Neuron (in vitro differentiated cells): ENCODE data around the gene PPP1R7.

Experiments used
- H2AFZ ChIP-seq: one replicate; pipeline ENCODE4 v1.6.1; 2013; ENCODE audit warnings: low read depth, mild to moderate bottlenecking, inconsistent platforms, low read length, moderate library complexity
- H3K27me3 ChIP-seq: one replicate; pipeline ENCODE4 v1.6.1; 2013; ENCODE audit warnings: low read length; ENCODE audit not compliant: insufficient read depth
- H3K36me3 ChIP-seq: one replicate; pipeline ENCODE4 v1.6.1; 2013; ENCODE audit warnings: low read length; ENCODE audit not compliant: insufficient read depth
- H3K4me1 ChIP-seq: one replicate; pipeline ENCODE4 v1.6.1; 2013; ENCODE audit warnings: low read length; ENCODE audit not compliant: insufficient read depth
- H3K4me3 ChIP-seq: 2 replicates; pipeline ENCODE4 v1.5.1; 2013; ENCODE audit warnings: mild to moderate bottlenecking, low read length, moderate library complexity
- H3K9me3 ChIP-seq: one replicate; pipeline ENCODE4 v1.6.1; 2013; ENCODE audit warnings: low read length

PPP1R7 gene

GRCh38 chr2:241111440-241111805 lies 38.8 kb upstream of the PPP1R7 start:
- H2AFZ ChIP-seq, result no peak overlapping the region
- H3K36me3 ChIP-seq, result peaks cover 48% of the 10 kb centered on the region
- H3K27me3 ChIP-seq, result no peaks in the 10 kb centered on the region
- no peak overlapping the region for H3K4me3 ChIP-seq
- H3K9me3 ChIP-seq, result no peaks in the 10 kb centered on the region
- H3K4me1 ChIP-seq, result no peaks in the 10 kb centered on the region

- Histone ChIP-seq H3K27me3 (no peaks in the 10 kb centered on the region), H2AFZ (no peak overlapping the region), H3K9me3 (no peaks in the 10 kb centered on the region), H3K4me3 (no peak overlapping the region), H3K4me1 (no peaks in the 10 kb centered on the region), H3K36me3 (peaks cover 44% of the 10 kb centered on the region)
These were observed 38.2 kb upstream of the PPP1R7 start for GRCh38 chr2:241112046-241112445.

DNA sequence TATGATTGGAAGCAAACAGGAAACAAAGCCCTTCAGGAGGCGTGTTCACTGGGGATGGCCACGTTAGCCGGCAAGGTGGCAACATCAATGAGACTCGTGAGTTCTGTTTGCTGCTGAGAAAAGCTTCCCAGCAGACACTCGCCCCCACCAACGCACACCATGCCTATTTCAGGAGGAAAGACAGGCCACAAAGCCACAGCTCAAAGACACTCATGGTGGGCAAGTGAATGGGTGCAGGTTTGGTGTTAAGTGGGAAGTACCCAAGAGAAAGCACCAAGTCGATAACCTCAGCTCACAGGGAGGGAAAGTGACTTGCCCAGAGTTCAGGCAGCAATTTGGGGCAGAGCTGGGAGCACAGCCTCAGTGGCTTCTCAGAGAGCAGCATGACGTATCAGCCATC lies 37.7 kb upstream of the PPP1R7 start:
- H3K27me3 ChIP-seq, result no peaks in the 10 kb centered on the region
- peaks cover 40% of the 10 kb centered on the region for H3K36me3 ChIP-seq
- no peaks in the 10 kb centered on the region for H3K4me1 ChIP-seq
- no peak overlapping the region for H3K4me3 ChIP-seq
- H3K9me3 ChIP-seq, result no peaks in the 10 kb centered on the region
- no peak overlapping the region for H2AFZ ChIP-seq

DNA sequence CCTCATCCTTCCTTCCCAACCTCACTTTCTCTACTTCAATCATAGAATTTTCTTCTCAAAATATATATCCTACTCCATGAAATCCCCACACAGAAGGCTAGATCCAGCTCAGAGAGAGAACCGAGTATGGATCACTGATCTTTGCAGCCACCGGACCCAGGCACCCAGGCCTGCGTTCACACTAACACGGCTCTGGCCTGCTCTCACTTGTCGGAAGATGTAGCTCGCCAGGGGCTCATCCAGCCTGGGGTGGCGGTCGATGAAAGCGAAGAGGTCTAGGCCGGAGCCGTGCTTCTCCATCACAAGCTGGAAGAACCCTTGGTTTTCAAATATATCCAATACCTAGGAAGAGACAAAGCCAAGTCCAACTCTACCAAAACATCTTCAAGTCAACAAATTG lies 35.4 kb upstream of the PPP1R7 start:
- Histone ChIP-seq H2AFZ (no peak overlapping the region), H3K36me3 (peaks cover 34% of the 10 kb centered on the region), H3K9me3 (no peaks in the 10 kb centered on the region), H3K27me3 (no peaks in the 10 kb centered on the region), H3K4me1 (no peaks in the 10 kb centered on the region), H3K4me3 (no peak overlapping the region)

DNA sequence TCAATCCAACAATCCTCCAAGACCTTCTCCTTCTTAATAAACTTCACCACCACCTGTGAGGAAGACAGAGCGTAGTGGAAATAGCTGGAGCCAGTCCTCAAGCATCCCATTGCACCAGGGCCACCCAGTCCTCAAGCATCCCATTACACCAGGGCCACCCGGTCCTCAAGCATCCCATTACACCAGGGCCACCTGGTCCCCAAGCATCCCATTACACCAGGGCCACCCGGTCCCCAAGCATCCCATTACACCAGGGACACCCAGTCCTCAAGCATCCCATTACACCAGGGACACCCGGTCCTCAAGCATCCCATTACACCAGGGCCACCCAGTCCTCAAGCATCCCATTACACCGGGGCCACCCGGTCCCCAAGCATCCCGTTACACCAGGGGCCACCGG lies 34.9 kb upstream of the PPP1R7 start:
- H3K4me1 ChIP-seq, result no peaks in the 10 kb centered on the region
- no peaks in the 10 kb centered on the region for H3K27me3 ChIP-seq
- H3K36me3 ChIP-seq, result peaks cover 34% of the 10 kb centered on the region
- no peak overlapping the region for H2AFZ ChIP-seq
- H3K9me3 ChIP-seq, result no peaks in the 10 kb centered on the region
- H3K4me3 ChIP-seq, result no peak overlapping the region

DNA sequence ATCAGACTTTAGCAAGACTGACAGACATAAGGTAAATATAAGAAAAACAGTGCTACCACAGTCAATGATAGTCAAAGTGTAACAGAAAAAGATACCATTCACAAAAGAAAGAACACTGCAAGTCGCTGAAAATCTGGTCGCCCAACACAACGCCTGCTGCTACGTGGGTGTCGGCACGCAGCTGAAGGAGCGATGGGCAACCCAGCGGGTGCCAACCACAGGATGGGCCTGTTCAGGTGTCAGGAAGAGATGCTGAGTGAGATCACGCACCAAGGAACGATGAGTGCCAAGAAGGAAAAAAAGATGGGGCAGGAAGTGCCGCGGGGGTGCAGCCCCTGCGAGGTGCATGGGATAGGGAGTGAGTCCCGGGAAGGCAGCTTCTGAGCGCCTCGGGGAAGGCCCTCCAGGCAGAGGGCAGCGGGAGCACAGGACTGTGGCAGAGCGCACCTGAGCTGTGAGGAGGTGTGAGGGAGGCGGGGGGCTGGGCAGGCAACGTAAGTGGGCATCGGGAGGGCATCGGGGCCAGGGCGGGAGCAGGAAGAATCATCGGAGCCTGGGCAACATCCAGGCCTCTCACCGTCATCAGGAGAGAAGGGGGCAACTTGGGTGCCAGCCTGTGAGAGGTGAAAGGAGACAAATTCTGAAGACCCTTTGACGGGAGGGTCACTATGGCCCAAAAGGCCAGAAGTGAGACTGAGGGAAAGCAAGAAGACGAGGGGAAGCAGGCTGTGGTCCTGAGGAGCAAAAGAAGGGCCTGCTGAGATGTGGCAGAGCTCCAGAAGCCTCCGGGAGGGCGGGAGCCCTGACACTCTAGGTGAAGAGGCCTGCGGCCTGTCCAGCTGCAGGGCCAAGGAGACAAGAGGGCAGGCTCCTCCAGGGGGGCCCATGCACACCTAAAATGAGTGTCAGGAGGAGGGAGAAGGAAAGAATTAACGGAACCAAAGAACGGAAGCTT lies 33.4 kb upstream of the PPP1R7 start:
- Histone ChIP-seq H3K4me1 (no peaks in the 10 kb centered on the region), H3K9me3 (peaks cover 3% of the 10 kb centered on the region), H2AFZ (no peak overlapping the region), H3K27me3 (no peaks in the 10 kb centered on the region), H3K4me3 (no peak overlapping the region), H3K36me3 (peaks cover 41% of the 10 kb centered on the region)

DNA sequence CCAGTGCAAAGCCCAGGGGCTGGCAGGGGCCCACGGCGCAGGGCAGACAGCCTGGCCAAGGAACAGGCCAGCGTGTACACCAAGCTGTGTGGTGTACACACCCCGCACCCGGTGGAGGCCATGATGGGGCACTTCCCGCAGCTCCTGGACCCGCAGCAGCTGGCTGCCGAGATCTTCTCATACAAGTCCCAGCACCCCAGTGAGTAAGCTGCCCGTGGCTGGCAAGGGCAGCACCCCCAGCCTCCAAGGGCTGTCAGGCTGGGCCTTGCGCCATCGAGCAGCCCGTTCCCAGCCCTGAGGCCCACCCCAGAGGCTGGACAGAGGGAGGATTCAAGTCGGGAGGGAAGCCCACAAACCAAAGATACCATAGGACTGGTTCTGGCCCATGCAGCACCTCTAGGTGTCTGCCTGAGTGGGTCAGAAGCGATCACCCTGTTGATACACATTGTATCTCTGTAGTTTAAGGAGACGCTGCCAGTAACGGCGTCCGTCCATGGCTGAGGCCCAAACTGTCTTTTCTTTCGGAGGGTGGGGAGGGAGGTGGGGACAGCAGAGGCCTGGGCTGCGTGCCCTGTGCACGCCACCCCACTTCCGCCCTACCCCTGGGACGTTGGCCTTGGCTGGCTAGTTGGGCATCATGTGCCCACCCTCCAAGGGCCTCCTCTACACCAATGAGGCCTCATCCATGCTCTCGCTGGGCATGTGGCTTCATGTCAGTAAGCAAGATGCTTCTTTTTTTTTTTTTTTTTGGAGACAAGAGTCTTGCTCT lies 31.3 kb upstream of the PPP1R7 start:
- H2AFZ ChIP-seq, result no peak overlapping the region
- peaks cover 3% of the 10 kb centered on the region for H3K9me3 ChIP-seq
- no peaks in the 10 kb centered on the region for H3K4me1 ChIP-seq
- peaks cover 49% of the 10 kb centered on the region for H3K36me3 ChIP-seq
- no peaks in the 10 kb centered on the region for H3K27me3 ChIP-seq
- H3K4me3 ChIP-seq, result no peak overlapping the region

- no peaks in the 10 kb centered on the region for H3K4me1 ChIP-seq
- no peak overlapping the region for H3K4me3 ChIP-seq
- no peak overlapping the region for H2AFZ ChIP-seq
- no peaks in the 10 kb centered on the region for H3K27me3 ChIP-seq
- peaks cover 3% of the 10 kb centered on the region for H3K9me3 ChIP-seq
- peaks cover 36% of the 10 kb centered on the region for H3K36me3 ChIP-seq
These were observed 29.8 kb upstream of the PPP1R7 start for GRCh38 chr2:241120440-241120839.

- Histone ChIP-seq H3K9me3 (peaks cover 3% of the 10 kb centered on the region), H3K36me3 (peaks cover 35% of the 10 kb centered on the region), H3K4me3 (no peak overlapping the region), H2AFZ (no peak overlapping the region), H3K4me1 (no peaks in the 10 kb centered on the region), H3K27me3 (no peaks in the 10 kb centered on the region)
These were observed 29.3 kb upstream of the PPP1R7 start for GRCh38 chr2:241121008-241121407.

DNA sequence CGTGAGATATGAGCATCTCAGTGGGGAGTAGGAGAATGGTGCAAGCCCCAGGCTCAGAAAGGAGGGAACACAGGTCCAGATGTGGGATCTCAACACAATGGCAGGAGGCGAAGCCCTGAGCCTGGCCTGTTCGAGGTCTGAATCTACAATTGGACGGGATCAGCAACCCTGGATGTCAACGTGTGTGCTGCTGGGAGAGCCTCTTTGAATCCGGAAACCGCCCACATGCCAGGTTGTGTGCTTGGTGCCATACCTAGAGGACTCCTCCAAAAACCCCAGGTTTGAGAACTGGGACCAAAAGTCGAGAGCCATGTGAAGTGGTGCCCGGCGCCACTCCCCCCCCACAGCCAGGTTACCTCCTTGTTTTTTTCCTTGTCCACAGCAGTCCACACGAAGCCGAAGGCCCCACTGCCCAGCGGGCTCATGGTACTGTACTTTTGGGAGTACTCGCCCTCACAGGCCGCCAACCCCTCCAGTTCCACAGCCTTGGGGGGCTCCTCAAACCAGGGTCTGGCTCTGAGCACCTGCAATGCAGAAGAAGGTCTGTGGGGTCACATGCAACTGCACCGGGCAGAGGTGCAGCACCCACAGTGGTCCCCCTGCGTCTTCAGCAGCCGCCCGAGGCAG lies 27.8 kb upstream of the PPP1R7 start:
- H2AFZ ChIP-seq, result no peak overlapping the region
- H3K4me3 ChIP-seq, result no peak overlapping the region
- H3K27me3 ChIP-seq, result no peaks in the 10 kb centered on the region
- H3K9me3 ChIP-seq, result peaks cover 3% of the 10 kb centered on the region
- no peaks in the 10 kb centered on the region for H3K4me1 ChIP-seq
- H3K36me3 ChIP-seq, result peaks cover 40% of the 10 kb centered on the region

DNA sequence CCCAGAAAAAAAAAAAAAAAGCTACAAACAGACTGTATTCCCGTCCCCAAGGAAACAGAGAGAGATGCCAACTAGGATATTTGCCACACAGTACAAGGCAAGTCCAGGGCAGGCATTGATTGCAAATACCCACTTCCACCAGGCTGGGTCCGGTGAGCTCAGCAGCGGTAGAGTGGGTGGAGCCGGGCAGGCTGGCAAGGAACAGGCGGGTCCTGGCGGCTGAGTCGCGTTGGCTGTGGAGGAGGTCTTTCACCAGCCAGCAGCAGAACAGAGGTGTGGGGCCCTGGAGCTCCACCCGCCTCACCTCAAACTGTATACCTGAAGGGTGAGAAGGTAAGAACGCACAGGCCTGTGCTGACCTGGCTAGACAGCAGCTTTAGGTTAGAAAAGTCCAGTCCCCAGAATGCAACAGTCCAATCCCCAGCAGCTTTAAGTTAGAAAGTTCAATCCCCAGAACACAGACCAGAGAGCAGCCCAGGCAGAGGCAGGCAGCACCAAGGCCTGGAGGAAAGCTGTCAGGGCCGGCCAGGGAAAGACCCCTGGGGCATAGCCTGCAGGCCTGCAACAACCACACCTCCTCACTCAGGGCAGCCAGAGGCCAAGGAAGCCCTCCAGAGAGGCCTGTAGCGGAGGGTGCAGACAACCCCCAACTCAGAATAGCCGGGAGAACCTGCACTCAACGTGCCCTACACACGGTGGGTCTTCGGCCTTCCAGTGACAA lies 26.3 kb upstream of the PPP1R7 start:
- Histone ChIP-seq H3K4me1 (no peaks in the 10 kb centered on the region), H3K36me3 (peaks cover 35% of the 10 kb centered on the region), H2AFZ (no peak overlapping the region)

GRCh38 chr2:241125626-241126025 lies 24.6 kb upstream of the PPP1R7 start:
- Histone ChIP-seq H3K4me1 (no peaks in the 10 kb centered on the region), H3K4me3 (no peak overlapping the region), H3K36me3 (peaks cover 34% of the 10 kb centered on the region), H3K27me3 (no peaks in the 10 kb centered on the region), H3K9me3 (peaks cover 3% of the 10 kb centered on the region), H2AFZ (no peak overlapping the region)

More for the DNA sequence above, 26.3 kb upstream of the PPP1R7 start:
- H3K4me3 ChIP-seq, result no peak overlapping the region
- H3K27me3 ChIP-seq, result no peaks in the 10 kb centered on the region
- peaks cover 3% of the 10 kb centered on the region for H3K9me3 ChIP-seq
